ENCODE results near the gene UPB1.

The UPB1 gene

GRCh38 chr22:24459911-24460310 is 35.2 kb upstream of the UPB1 start:
- Histone ChIP-seq H2AFZ (ENCODE audit: low read length) (0 out of 2 replicates have a peak overlapping the region, but pooled peaks have one; percentile 32), H3K4me2 (ENCODE audit: low read depth, low read length, poor library complexity, severe bottlenecking) (no peak overlapping the region), H3K4me1 (ENCODE audit: insufficient read depth, low read length, poor library complexity, severe bottlenecking) (peaks cover 11% of the 10 kb centered on the region), H3K79me2 (ENCODE audit: insufficient read depth, low read length) (no peaks in the 10 kb centered on the region), H4K20me1 (ENCODE audit: insufficient read depth, low read length, poor library complexity, severe bottlenecking) (no peaks in the 10 kb centered on the region), H3K27me3 (ENCODE audit: insufficient read depth, low read length, poor library complexity, severe bottlenecking) (no peaks in the 10 kb centered on the region), H3K9ac (ENCODE audit: low read depth, low read length, poor library complexity, severe bottlenecking) (no peak overlapping the region), H3K36me3 (ENCODE audit: insufficient read depth, low read length) (no peaks in the 10 kb centered on the region), H3F3A (ENCODE audit: low read depth) (no peaks in the 10 kb centered on the region), H3K9me2 (replicated peaks; ENCODE audit: low read depth, low read length) (no peaks in the 10 kb centered on the region), H3K4me3 (ENCODE audit: low read length, poor library complexity, severe bottlenecking) (no peak overlapping the region), H3K9me3 (ENCODE audit: insufficient read depth, low read depth, low read length) (no peaks in the 10 kb centered on the region)
- TF ChIP-seq EZH2phosphoT487 (IDR thresholded peaks at IDR 0.05; ENCODE audit: borderline replicate concordance) (no peak), CTCF (conservative IDR thresholded peaks at IDR 0.05; ENCODE audit: low read length) (no peak)

- H3K4me1 ChIP-seq (ENCODE audit: insufficient read depth, low read length, poor library complexity, severe bottlenecking): peaks cover 15% of the 10 kb centered on the region
- H2AFZ ChIP-seq (ENCODE audit: low read length): peak overlapping the region; percentile 64
- H3K9ac ChIP-seq (ENCODE audit: low read depth, low read length, poor library complexity, severe bottlenecking): no peak overlapping the region
Measured at GRCh38 chr22:24460418-24461089, 34.6 kb upstream of the UPB1 start.

GRCh38 chr22:24463071-24463760 is 31.9 kb upstream of the UPB1 start:
- H3K36me3 ChIP-seq (ENCODE audit: insufficient read depth, low read length): no peaks in the 10 kb centered on the region
- H3K79me2 ChIP-seq (ENCODE audit: insufficient read depth, low read length): no peaks in the 10 kb centered on the region
- no peak overlapping the region for H3K4me3 ChIP-seq (ENCODE audit: low read length, poor library complexity, severe bottlenecking)
- H4K20me1 ChIP-seq (ENCODE audit: insufficient read depth, low read length, poor library complexity, severe bottlenecking): no peaks in the 10 kb centered on the region
- no peaks in the 10 kb centered on the region for H3K9me2 ChIP-seq (replicated peaks; ENCODE audit: low read depth, low read length)
- H3F3A ChIP-seq (ENCODE audit: low read depth): no peaks in the 10 kb centered on the region
- TF ChIP-seq EZH2phosphoT487 (IDR thresholded peaks at IDR 0.05; ENCODE audit: borderline replicate concordance) (no peak), CTCF (conservative IDR thresholded peaks at IDR 0.05; ENCODE audit: low read length) (no peak)
- H2AFZ ChIP-seq (ENCODE audit: low read length): no peak overlapping the region
- no peak overlapping the region for H3K9ac ChIP-seq (ENCODE audit: low read depth, low read length, poor library complexity, severe bottlenecking)
- H3K27me3 ChIP-seq (ENCODE audit: insufficient read depth, low read length, poor library complexity, severe bottlenecking): no peaks in the 10 kb centered on the region
- H3K9me3 ChIP-seq (ENCODE audit: insufficient read depth, low read depth, low read length): no peaks in the 10 kb centered on the region
- H3K4me1 ChIP-seq (ENCODE audit: insufficient read depth, low read length, poor library complexity, severe bottlenecking): peaks cover 33% of the 10 kb centered on the region
- no peak overlapping the region for H3K4me2 ChIP-seq (ENCODE audit: low read depth, low read length, poor library complexity, severe bottlenecking)

More at GRCh38 chr22:24460418-24461089, 34.6 kb upstream of the UPB1 start:
- Histone ChIP-seq H3K4me2 (ENCODE audit: low read depth, low read length, poor library complexity, severe bottlenecking) (no peak overlapping the region), H3K4me3 (ENCODE audit: low read length, poor library complexity, severe bottlenecking) (no peak overlapping the region), H3F3A (ENCODE audit: low read depth) (no peaks in the 10 kb centered on the region), H4K20me1 (ENCODE audit: insufficient read depth, low read length, poor library complexity, severe bottlenecking) (no peaks in the 10 kb centered on the region), H3K9me2 (replicated peaks; ENCODE audit: low read depth, low read length) (no peaks in the 10 kb centered on the region), H3K27me3 (ENCODE audit: insufficient read depth, low read length, poor library complexity, severe bottlenecking) (no peaks in the 10 kb centered on the region), H3K79me2 (ENCODE audit: insufficient read depth, low read length) (no peaks in the 10 kb centered on the region), H3K36me3 (ENCODE audit: insufficient read depth, low read length) (no peaks in the 10 kb centered on the region), H3K9me3 (ENCODE audit: insufficient read depth, low read depth, low read length) (no peaks in the 10 kb centered on the region)
- TF ChIP-seq CTCF (conservative IDR thresholded peaks at IDR 0.05; ENCODE audit: low read length): no peak
- no peak for TF ChIP-seq EZH2phosphoT487 (IDR thresholded peaks at IDR 0.05; ENCODE audit: borderline replicate concordance)
